A549 (cell line): ENCODE data around the gene TGIF1. TPM values are rescaled to one million over a fixed set of nuclear protein-coding genes. Genes with fewer than 3 reads are reported as not detected.
"Not testable (repeated sequence)": the region's sequence is repeated elsewhere in the genome, so short reads cannot be mapped to it uniquely, and the experiment has no call there.

ENCODE experiments used
- ATAC-seq, 2 experiments: fragments of 200-7000 bp in 1 of 2; fragments of >200 bp in 1 of 2; cut with Nextera tagmentation in 1 of 2; cut with Tn5 transposase in 1 of 2; 3 replicates each; pipeline versions ENCODE4 v1.8.0 to v1.9.1; 2018 to 2020; ENCODE audit warnings: mild to moderate bottlenecking in 1 of 2, moderate library complexity in 1 of 2
- CTCF ChIA-PET: fragments of 300-600 bp; sonication (Branson Sonifier 250); formaldehyde crosslinking; extraction: SDS; loops from one replicate; lab custom pipeline; 2021; ENCODE audit warnings: antibody characterized with exemption, inconsistent platforms; lab: Yijun Ruan, JAX
- POLR2A ChIA-PET: fragments of 350-600 bp; formaldehyde crosslinking; extraction: SDS; loops from one replicate; lab custom pipeline; 2021; ENCODE audit warnings: antibody characterized with exemption, inconsistent platforms; lab: Yijun Ruan, JAX
- DNase-seq, 2 experiments: peaks; one replicate each; pipeline versions ENCODE4 v3.0.0 to v3.0.0-alpha.2; 2011 to 2016; ENCODE audit warnings: low read depth in 1 of 2, low spot score in 1 of 2
- FAIRE-seq: peaks from 2 replicates; lab custom pipeline; 2011; peaks lifted over from hg19 to GRCh38; lab: Jason Lieb, UNC
- H3K27ac ChIP-seq, 2 experiments: fragments of >200 bp; sonication (Bioruptor Twin); formaldehyde crosslinking; 3 replicates each; pipeline ENCODE4 v1.5.1; 2016 to 2017
- H3K4me1 ChIP-seq: fragments of >200 bp; sonication (Bioruptor Twin); formaldehyde crosslinking; 3 replicates; pipeline ENCODE4 v1.6.1; 2016
- H3K4me2 ChIP-seq: fragments of >200 bp; sonication (Bioruptor Twin); formaldehyde crosslinking; 3 replicates; pipeline ENCODE4 v1.6.1; 2016
- H3K4me3 ChIP-seq: fragments of >200 bp; sonication (Bioruptor Twin); formaldehyde crosslinking; 3 replicates; pipeline ENCODE4 v1.5.1; 2016
- H3K9me3 ChIP-seq: fragments of >200 bp; sonication (Bioruptor Twin); formaldehyde crosslinking; 3 replicates; pipeline ENCODE4 v1.6.1; 2016
- ATOH8 ChIP-seq: fragments of 250-450 bp; sonication (Bioruptor Pico); IDR thresholded peaks from 2 replicates; pipeline ENCODE4 v1.5.0; 2020; ENCODE audit warnings: low read depth, mild to moderate bottlenecking, moderate library complexity
- BCL3 ChIP-seq: fragments of >200 bp; sonication (Bioruptor Twin); formaldehyde crosslinking; IDR thresholded peaks from 3 replicates; pipeline ENCODE4 v1.6.1; 2016
- CBX2 ChIP-seq: fragments of 200-600 bp; sonication (generic); IDR thresholded peaks from 2 replicates; pipeline ENCODE4 v1.6.1; 2016; ENCODE audit warnings: low read depth, mild to moderate bottlenecking, borderline replicate concordance
- CEBPB ChIP-seq, 2 experiments: fragments of >200 bp in 1 of 2; sonication (Bioruptor Twin) in 1 of 2; formaldehyde crosslinking in 1 of 2; IDR thresholded peaks; 2 replicates each; pipeline ENCODE4 v1.6.1; 2012 to 2016
- CTCF ChIP-seq: fragments of >200 bp; sonication (Bioruptor Twin); formaldehyde crosslinking; IDR thresholded peaks from 3 replicates; pipeline ENCODE4 v1.5.1; 2016
- EHF ChIP-seq: fragments of 250-450 bp; sonication (Bioruptor Pico); IDR thresholded peaks from 2 replicates; pipeline ENCODE4 v1.5.0; 2020; ENCODE audit warnings: mild to moderate bottlenecking
- FOSL2 ChIP-seq, 2 experiments: fragments of 450-650 bp in 1 of 2; fragments of >200 bp in 1 of 2; sonication (Bioruptor Twin) in 1 of 2; formaldehyde crosslinking; IDR thresholded peaks; 2 replicates each; pipeline versions ENCODE4 v1.5.0 to v1.6.1; 2016 to 2020; ENCODE audit warnings: mild to moderate bottlenecking in 1 of 2, moderate library complexity in 1 of 2
- HDAC2 ChIP-seq: fragments of 200-600 bp; sonication (generic); IDR thresholded peaks from 2 replicates; pipeline ENCODE4 v1.6.1; 2016
- HEYL ChIP-seq: fragments of 250-450 bp; sonication (Bioruptor Pico); IDR thresholded peaks from 2 replicates; pipeline ENCODE4 v1.8.0; 2021; ENCODE audit warnings: mild to moderate bottlenecking, moderate library complexity
- MYC ChIP-seq: IDR thresholded peaks from 2 replicates; pipeline ENCODE4 v1.6.1; 2012; ENCODE audit warnings: mild to moderate bottlenecking, inconsistent platforms, low read length, improper control_type of control experiment, borderline replicate concordance
- PBX3 ChIP-seq: IDR thresholded peaks from 2 replicates; pipeline ENCODE4 v1.6.1; 2012
- PHF8 ChIP-seq: fragments of 200-600 bp; sonication (generic); IDR thresholded peaks from 2 replicates; pipeline ENCODE4 v1.6.1; 2016; ENCODE audit warnings: low read depth, mild to moderate bottlenecking, antibody characterized with exemption, moderate library complexity, borderline replicate concordance
- RCOR1 ChIP-seq: fragments of 150-350 bp; IDR thresholded peaks from 2 replicates; pipeline ENCODE4 v1.6.1; 2014; ENCODE audit warnings: antibody characterized with exemption, low read length, low read depth
- TFCP2L1 ChIP-seq: fragments of 250-450 bp; sonication (Bioruptor Pico); IDR thresholded peaks from 2 replicates; pipeline ENCODE4 v1.5.0; 2021; ENCODE audit warnings: mild to moderate bottlenecking
- ZNF302 ChIP-seq: fragments of 250-450 bp; sonication (Bioruptor Pico); IDR thresholded peaks from 2 replicates; pipeline ENCODE4 v1.9.0; 2021; ENCODE audit warnings: inconsistent platforms, mild to moderate bottlenecking, moderate library complexity
- WGBS: methylation state at CpG from one replicate; pipeline ENCODE4 v1.1.6; 2017; ENCODE audit errors: missing lambda C conversion rate; 5-methylcytosine and 5-hydroxymethylcytosine counted together
- polyA plus RNA-seq, 4 experiments: library from polyadenylated mRNA; depleted of rRNA in 3 of 4; stranded (reverse); fragments of >200 nt; fragmentation: RNase III in 1 of 4; extraction: RNeasy Plus Mini Kit Qiagen cat#74134 plus additional on column Dnase treatment in 1 of 4; gene quantifications; 2 replicates in 3 of 4; 3 replicates in 1 of 4; pipeline ENCODE4 v1.2.3, GENCODE V29; 2011 to 2017

The TGIF1 gene
- polyA plus RNA-seq, 2 of the 4 experiments (the other 2 are of a cell fraction): 160 to 174 TPM

GRCh38 chr18:3412528-3412927 is 37.4 kb upstream of the TGIF1 start:
- ATAC-seq: peak; percentile 51 to 70
- Histone ChIP-seq H3K27ac (peak overlapping the region; percentile 85 to 94), H3K4me2 (peak overlapping the region; percentile 84), H3K4me1 (peaks cover 41% of the 10 kb centered on the region), H3K4me3 (peak overlapping the region; percentile 54)
- H3K9me3 ChIP-seq; FAIRE-seq; TF ChIP-seq FOSL2 (IDR thresholded peaks at IDR 0.05): not testable (repeated sequence)
- POLR2A ChIA-PET: interaction anchor here (1.0 to 2.9 kb wide), 7 partner anchors 10 to 254 kb away, joined by 3 to 36 read pairs (median 4); no protein-coding TSS in a partner anchor
- TF ChIP-seq FOSL2 (CRISPR knock-in tag; IDR thresholded peaks at IDR 0.05): peak; percentile 54
- 3% methylated on average over 9 of the region's 9 CpGs for WGBS
- CTCF ChIA-PET: interaction anchor here (0.6 to 1.6 kb wide), 4 partner anchors 8 to 181 kb away, joined by 3 to 4 read pairs (median 3); no protein-coding TSS in a partner anchor
- DNase-seq: peak; percentile 31 to 58

- no peak for FAIRE-seq
- 93% methylated on average over 10 of the region's 11 CpGs for WGBS
These were observed 34.9 kb upstream of the TGIF1 start for GRCh38 chr18:3415110-3415509.

GRCh38 chr18:3418083-3418482 is 31.9 kb upstream of the TGIF1 start:
- WGBS: 81% methylated on average over 2 of the region's 2 CpGs
- no peak overlapping the region for H3K4me2 ChIP-seq
- ATAC-seq (no peak), DNase-seq (no peak), FAIRE-seq (no peak)
- TF ChIP-seq PBX3 (no peak), PHF8 (no peak), RCOR1 (no peak), ZNF302 (CRISPR knock-in tag) (no peak), MYC (no peak), CTCF (no peak), TFCP2L1 (no peak), CBX2 (no peak), ATOH8 (no peak), EHF (no peak), HDAC2 (no peak), BCL3 (no peak)
- H3K4me1 ChIP-seq: peaks cover 14% of the 10 kb centered on the region; the same call in 2 of the 3 replicates
- no peaks in the 10 kb centered on the region for H3K9me3 ChIP-seq
- ChIA-PET CTCF (interaction anchor here (0.9 kb wide), 1 partner anchor 24 kb away, joined by 3 read pairs; no protein-coding TSS in a partner anchor), POLR2A (no interaction called here)
- H3K27ac ChIP-seq: no peak overlapping the region
- H3K4me3 ChIP-seq: no peak overlapping the region

More at GRCh38 chr18:3415110-3415509, 34.9 kb upstream of the TGIF1 start:
- no peak for DNase-seq
- TF ChIP-seq HEYL (CRISPR knock-in tag) (no peak), CEBPB (IDR thresholded peaks at IDR 0.05) (peak in 1 of 2 experiments; percentile 83; a peak in 2 of 4 replicates)
- Histone ChIP-seq H3K4me1 (peaks cover 25% of the 10 kb centered on the region), H3K27ac (peak overlapping the region in 1 of 2 experiments; percentile 15; a peak in 1 of 6 replicates), H3K4me2 (no peak overlapping the region), H3K4me3 (no peak overlapping the region), H3K9me3 (no peaks in the 10 kb centered on the region)
- CTCF ChIA-PET: interaction anchor here (0.6 to 1.2 kb wide), 4 partner anchors 14 to 251 kb away, joined by 3 to 4 read pairs (median 4); no protein-coding TSS in a partner anchor
- ATAC-seq: no peak
- POLR2A ChIA-PET: interaction anchor here (1.7 kb wide), 1 partner anchor 33 kb away, joined by 8 read pairs; no protein-coding TSS in a partner anchor
